BJ (cell line): Measurements from ENCODE around the gene RHEBL1. TPM values are rescaled to one million over a fixed set of nuclear protein-coding genes. Genes with fewer than 3 reads are reported as not detected.

Experiments used
- CTCF ChIA-PET: fragments of 350-600 bp; formaldehyde crosslinking; extraction: SDS; loops from one replicate; lab custom pipeline; 2021; ENCODE audit warnings: antibody characterized with exemption, inconsistent platforms; lab: Yijun Ruan, JAX
- POLR2A ChIA-PET: fragments of 300-600 bp; sonication (Branson Sonifier 250); formaldehyde crosslinking; extraction: SDS; loops from one replicate; lab custom pipeline; 2021; ENCODE audit warnings: antibody characterized with exemption; lab: Charles Lee
- DNase-seq: peaks from one replicate; pipeline ENCODE4 v3.0.0-alpha.2; 2011; ENCODE audit warnings: low read depth
- H3K27me3 ChIP-seq: 2 replicates; pipeline ENCODE4 v1.6.0; 2011; ENCODE audit warnings: low read length; ENCODE audit not compliant: control insufficient read depth, insufficient read depth
- H3K36me3 ChIP-seq: 2 replicates; pipeline ENCODE4 v1.5.1; 2011; ENCODE audit warnings: low read length; ENCODE audit not compliant: control insufficient read depth, insufficient read depth
- H3K4me3 ChIP-seq: 2 replicates; pipeline ENCODE4 v1.5.1; 2011; ENCODE audit warnings: low read depth, mild to moderate bottlenecking, control low read depth, low read length
- CTCF ChIP-seq: IDR thresholded peaks from 2 replicates; pipeline ENCODE4 v1.5.1; 2011; ENCODE audit warnings: low read depth, mild to moderate bottlenecking, control low read depth, inconsistent platforms, low read length, moderate library complexity; ENCODE audit not compliant: insufficient read depth
- polyA plus RNA-seq: library from polyadenylated mRNA; depleted of rRNA; stranded (reverse); fragments of >200 nt; gene quantifications from 2 replicates; pipeline ENCODE4 v1.2.3, GENCODE V29; 2011

Gene RHEBL1
- polyA plus RNA-seq, 1 experiment: 1.3 TPM

DNA sequence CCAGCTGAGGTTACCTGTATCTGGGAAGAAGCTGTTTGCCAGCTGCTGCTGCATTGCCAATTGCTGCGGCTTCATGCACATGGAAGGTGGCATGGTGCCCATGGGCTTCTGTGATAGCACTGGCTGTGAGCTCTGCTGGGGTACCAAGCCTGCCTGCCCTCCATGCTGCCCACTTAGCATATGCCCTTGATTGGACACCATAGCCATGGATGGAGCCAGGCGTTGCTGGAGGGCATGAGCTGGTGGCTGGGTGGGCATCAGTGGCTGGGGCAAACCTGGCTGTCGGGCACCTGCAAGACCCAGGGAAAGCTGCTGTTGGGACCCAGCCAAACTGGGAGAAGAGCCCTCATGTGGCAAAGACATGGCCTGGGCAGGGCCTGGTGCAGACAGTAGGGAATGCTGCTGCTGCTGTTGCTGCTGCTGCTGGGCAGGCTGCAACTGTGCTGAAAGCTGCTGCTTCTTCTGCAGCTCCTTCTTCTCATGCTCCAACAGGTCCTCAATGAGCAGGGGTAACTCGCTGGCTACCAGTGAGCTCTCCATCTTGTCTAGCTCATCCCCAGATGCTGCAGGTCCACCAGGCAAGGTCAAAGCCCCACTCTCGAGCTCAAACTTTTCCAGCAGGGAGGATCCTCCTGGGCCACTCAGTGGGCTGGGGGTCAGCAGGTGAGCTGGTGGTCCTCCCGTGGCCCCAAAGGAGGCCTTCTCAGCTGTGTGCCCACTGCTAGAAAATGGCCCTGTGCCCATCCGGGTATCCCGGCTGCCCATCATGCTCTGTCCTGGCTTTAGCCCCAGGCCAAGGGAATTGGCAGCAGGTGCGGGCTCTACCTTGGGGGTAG, 32.5 kb downstream of the RHEBL1 start:
- POLR2A ChIA-PET: interaction anchor here (0.5 kb wide), 1 partner anchor 19 kb away, joined by 3 read pairs; no protein-coding TSS in a partner anchor
- H3K4me3 ChIP-seq: no peak overlapping the region
- DNase-seq: no peak
- CTCF ChIA-PET: interaction anchor here (0.8 to 6.6 kb wide), 8 partner anchors 8 to 92 kb away, joined by 3 to 33 read pairs (median 4); partner anchors contain the start of gene PRKAG1
- no peak for TF ChIP-seq CTCF
- H3K36me3 ChIP-seq: peaks cover 76% of the 10 kb centered on the region
- H3K27me3 ChIP-seq: no peaks in the 10 kb centered on the region

- no peak overlapping the region for H3K4me3 ChIP-seq
- ChIA-PET POLR2A (no interaction called here), CTCF (interaction anchor here (0.8 to 6.6 kb wide), 8 partner anchors 9 to 52 kb away, joined by 3 to 33 read pairs (median 4); partner anchors contain the start of gene PRKAG1)
- no peak for DNase-seq
- H3K27me3 ChIP-seq: no peaks in the 10 kb centered on the region
- peaks cover 75% of the 10 kb centered on the region for H3K36me3 ChIP-seq
- TF ChIP-seq CTCF: no peak
Observed at GRCh38 chr12:49036029-49036428, 33.8 kb downstream of the RHEBL1 start.

- no peak for DNase-seq
- TF ChIP-seq CTCF: no peak
- Histone ChIP-seq H3K4me3 (no peak overlapping the region), H3K27me3 (no peaks in the 10 kb centered on the region), H3K36me3 (peaks cover 71% of the 10 kb centered on the region)
- POLR2A ChIA-PET: interaction anchor here (0.6 kb wide), 2 partner anchors 12 to 16 kb away, joined by 3 read pairs; no protein-coding TSS in a partner anchor
- CTCF ChIA-PET: interaction anchor here (2.0 to 6.6 kb wide), 3 partner anchors 11 to 53 kb away, joined by 5 to 33 read pairs (median 9); no protein-coding TSS in a partner anchor
Observed at GRCh38 chr12:49034286-49034622, 35.5 kb downstream of the RHEBL1 start.

DNA sequence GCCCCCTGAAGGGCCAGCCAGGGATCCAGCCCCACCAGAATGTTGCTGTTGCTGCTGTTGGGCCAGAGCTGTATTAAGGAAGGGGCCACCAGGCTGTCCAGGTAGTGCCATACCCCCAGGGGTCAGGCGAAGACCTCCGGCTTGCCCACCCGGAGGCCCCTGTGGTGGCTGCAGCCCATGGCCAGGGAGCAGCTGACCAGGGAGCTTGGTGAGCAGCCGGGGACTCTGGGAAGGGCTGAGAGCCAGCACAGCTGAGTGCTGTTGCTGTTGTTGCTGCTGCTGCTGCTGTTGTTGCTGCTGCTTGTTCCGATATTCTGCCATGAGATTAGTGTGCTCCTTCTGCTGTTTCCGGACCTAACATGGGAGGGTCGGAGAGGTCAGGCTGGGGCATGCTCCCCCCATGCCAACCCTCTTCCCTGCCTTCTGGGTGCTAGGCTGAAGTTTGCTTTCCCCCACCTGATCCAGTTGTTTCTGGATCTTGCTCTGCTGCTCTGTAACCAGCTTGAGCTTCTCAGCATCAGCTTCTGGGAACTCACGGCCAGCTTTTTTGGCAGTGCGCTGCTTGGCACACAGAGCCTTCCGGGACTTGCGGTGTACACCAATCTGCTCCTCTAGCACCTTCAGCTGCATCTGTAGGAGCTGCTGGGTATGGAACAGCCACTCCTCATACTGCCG, 36.0 kb downstream of the RHEBL1 start:
- CTCF ChIA-PET: interaction anchor here (1.0 to 6.6 kb wide), 3 partner anchors 11 to 21 kb away, joined by 3 to 33 read pairs (median 9); no protein-coding TSS in a partner anchor
- TF ChIP-seq CTCF: no peak
- DNase-seq: no peak
- Histone ChIP-seq H3K36me3 (peaks cover 71% of the 10 kb centered on the region), H3K4me3 (no peak overlapping the region), H3K27me3 (no peaks in the 10 kb centered on the region)
- POLR2A ChIA-PET: interaction anchor here (0.6 kb wide), 1 partner anchor 12 kb away, joined by 3 read pairs; no protein-coding TSS in a partner anchor
